ENCODE results near the gene SYK.

Gene SYK

GRCh38 chr9:90826326-90827020, 24.9 kb downstream of the SYK start:
- no peak for DNase-seq

GRCh38 chr9:90827181-90827871, 25.7 kb downstream of the SYK start:
- DNase-seq = no peak

- no peak for DNase-seq
Observed at GRCh38 chr9:90830051-90830450, 28.4 kb downstream of the SYK start.

- no peak for DNase-seq
Observed at GRCh38 chr9:90830977-90831376, 29.4 kb downstream of the SYK start.

- no peak for DNase-seq
Observed at GRCh38 chr9:90832261-90832660, 30.6 kb downstream of the SYK start.

- no peak for DNase-seq
Observed at GRCh38 chr9:90834828-90835595, 33.4 kb downstream of the SYK start.

- no peak for DNase-seq
Observed at GRCh38 chr9:90836411-90837080, 34.9 kb downstream of the SYK start.

GRCh38 chr9:90838098-90838497, 36.5 kb downstream of the SYK start:
- no peak for DNase-seq

GRCh38 chr9:90838581-90839154, 37.0 kb downstream of the SYK start:
- DNase-seq = no peak

- DNase-seq = no peak
Observed at GRCh38 chr9:90839183-90839728, 37.6 kb downstream of the SYK start.

GRCh38 chr9:90840696-90841095, 39.1 kb downstream of the SYK start:
- no peak for DNase-seq

GRCh38 chr9:90841213-90841612, 39.6 kb downstream of the SYK start:
- no peak for DNase-seq

- no peak for DNase-seq
Observed at GRCh38 chr9:90841615-90842014, 40.0 kb downstream of the SYK start.

- DNase-seq = no peak
Observed at GRCh38 chr9:90842176-90842777, 40.7 kb downstream of the SYK start.

- no peak for DNase-seq
Observed at GRCh38 chr9:90842996-90843395, 41.4 kb downstream of the SYK start.

GRCh38 chr9:90843525-90843924, 41.9 kb downstream of the SYK start:
- DNase-seq = no peak

- DNase-seq = no peak
Observed at GRCh38 chr9:90844326-90844725, 42.7 kb downstream of the SYK start.

- no peak for DNase-seq
Observed at GRCh38 chr9:90846770-90847419, 45.3 kb downstream of the SYK start.

- no peak for DNase-seq
Observed at GRCh38 chr9:90847971-90848370, 46.4 kb downstream of the SYK start.

GRCh38 chr9:90848866-90849265, 47.2 kb downstream of the SYK start:
- DNase-seq = no peak

GRCh38 chr9:90851444-90851843, 49.8 kb downstream of the SYK start:
- no peak for DNase-seq

GRCh38 chr9:90853945-90854344, 52.3 kb downstream of the SYK start:
- no peak for DNase-seq

All from stimulated activated CD4-positive, alpha-beta T cell treated with anti-CD3 and anti-CD28 coated beads, Interleukin-2, amount 100 ng/mL, for 48 hours (primary cell).